ENCODE results near the gene TRIM69. TPM values are rescaled to one million over a fixed set of nuclear protein-coding genes. Genes with fewer than 3 reads are reported as not detected.

The TRIM69 gene
- total and polyA plus RNA-seq, 2 of the 8 experiments (the other 6 are each of a cell fraction or from before 2014, with no cell fraction given) = 4.3 to 6.2 TPM

DNA sequence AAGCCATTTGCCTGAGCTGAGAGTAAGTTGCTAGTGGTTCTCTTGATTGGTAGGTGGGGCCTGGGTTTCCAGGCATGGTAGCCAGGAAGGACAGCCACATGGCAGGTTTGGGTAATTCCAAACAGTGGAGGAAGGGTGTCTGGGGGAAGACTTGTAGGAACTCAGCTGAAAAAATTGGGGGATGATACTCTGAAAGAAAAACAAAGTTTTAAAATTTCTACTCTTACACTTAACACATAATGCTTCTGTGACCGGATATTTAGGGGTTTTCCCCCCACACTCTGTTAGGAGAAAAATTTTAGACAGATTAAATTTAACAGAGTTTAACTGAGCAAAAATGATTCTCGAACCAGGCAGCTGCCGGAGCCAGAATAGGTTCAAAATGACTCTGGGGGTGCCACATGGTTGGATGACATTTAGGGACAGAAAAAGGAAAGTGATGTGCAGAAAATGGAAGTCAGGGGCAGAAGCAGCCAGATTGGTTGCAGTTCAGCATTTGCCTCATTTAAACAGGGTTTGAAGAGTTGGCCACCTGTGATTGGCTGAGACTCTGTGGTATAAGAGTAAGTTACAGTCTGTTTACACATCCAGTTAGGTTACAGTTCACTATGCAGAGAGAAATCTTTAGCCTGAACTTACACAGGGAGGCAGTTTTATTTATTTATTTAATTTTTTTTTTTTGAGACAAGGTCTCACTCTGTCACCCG, 16.9 kb upstream of the TRIM69 start:
- Histone ChIP-seq H3K36me3 (ENCODE audit: control insufficient read depth in 2 of 4, insufficient read depth in 4 of 4, low read length in 3 of 4) (peaks cover 2 to 25% (median 18%) of the 10 kb centered on the region in 4 experiments; a peak in 6 of 8 replicates), H2BK15ac (ENCODE audit: low read length) (no peak overlapping the region), H3K14ac (ENCODE audit: insufficient read length) (no peak overlapping the region), H3K56ac (replicated peaks; ENCODE audit: insufficient read length, low read depth, low read length) (no peak overlapping the region), H2BK20ac (ENCODE audit: low read length) (no peak overlapping the region), H4K8ac (ENCODE audit: extremely low read depth, insufficient read depth, low read length) (no peak overlapping the region), H2BK12ac (ENCODE audit: low read depth, low read length) (no peak overlapping the region), H3K23ac (ENCODE audit: insufficient read length) (no peak overlapping the region), H3K27me3 (replicated peaks in 1 of 4; ENCODE audit: control insufficient read depth in 3 of 4, extremely low read depth in 1 of 4, insufficient read depth in 3 of 4, low read length in 3 of 4) (no peaks in the 10 kb centered on the region), H3K79me1 (ENCODE audit: low read depth, low read length) (no peaks in the 10 kb centered on the region), H3K18ac (ENCODE audit: extremely low read depth, low read length) (no peak overlapping the region), H2AK5ac (ENCODE audit: low read depth, low read length) (no peak overlapping the region), H3K4ac (replicated peaks; ENCODE audit: insufficient read length, low read depth, low read length) (no peak overlapping the region), H3K4me3 (ENCODE audit: extremely low read depth in 1 of 4, insufficient read depth in 2 of 4, low read depth in 3 of 4, low read length in 4 of 4) (no peak overlapping the region), H3K4me2 (ENCODE audit: insufficient read depth in 1 of 2, low read depth in 2 of 2, low read length in 2 of 2) (no peak overlapping the region), H3K27ac (ENCODE audit: low read depth, low read length) (no peak overlapping the region), H3K79me2 (ENCODE audit: control insufficient read depth in 1 of 2, insufficient read depth in 2 of 2, low read length in 2 of 2) (no peaks in the 10 kb centered on the region), H4K5ac (ENCODE audit: insufficient read length, low read depth, low read length) (no peak overlapping the region), H3K9ac (replicated peaks in 1 of 4; ENCODE audit: extremely low read depth in 1 of 4, low read depth in 3 of 4, low read length in 3 of 4) (no peak overlapping the region), H3K23me2 (ENCODE audit: low read depth, low read length) (no peaks in the 10 kb centered on the region), H3K4me1 (replicated peaks in 1 of 4; ENCODE audit: control insufficient read depth in 3 of 4, insufficient read depth in 4 of 4, low read length in 3 of 4) (no peaks in the 10 kb centered on the region; a peak in 1 of 7 replicates), H3K9me3 (ENCODE audit: insufficient read depth in 2 of 2, low read depth in 1 of 2, low read length in 1 of 2) (no peaks in the 10 kb centered on the region), H2BK120ac (replicated peaks; ENCODE audit: low read depth, low read length) (no peak overlapping the region), H2BK5ac (ENCODE audit: low read depth, low read length) (no peak overlapping the region; the same call in 1 of the 2 replicates), H4K91ac (replicated peaks; ENCODE audit: insufficient read length, low read length) (no peak overlapping the region), H2AFZ (ENCODE audit: low read length) (no peak overlapping the region), H4K20me1 (replicated peaks in 1 of 2; ENCODE audit: control insufficient read depth in 1 of 2, insufficient read depth in 2 of 2, low read length in 2 of 2) (no peaks in the 10 kb centered on the region)
- ChIA-PET CTCF (ENCODE audit: partially characterized antibody) (interaction anchor here (1.4 kb wide), 1 partner anchor 19 kb away, joined by 3 read pairs; no protein-coding TSS in a partner anchor), POLR2A (ENCODE audit: partially characterized antibody) (interaction anchor here (0.6 to 0.7 kb wide), 2 partner anchors 10 to 304 kb away, joined by 3 read pairs; partner anchors contain the start of gene SORD)
- DNase-seq (ENCODE audit: low read depth in 1 of 2, low spot score in 2 of 2) = no peak
- 93% methylated on average over 4 of the region's 4 CpGs; no CpG with 5 or more reads in 1 of the 2 experiments for WGBS, 2 experiments (ENCODE audit: extremely low coverage in 1 of 2, insufficient coverage in 1 of 2, insufficient read length in 1 of 2, insufficient replicate concordance in 2 of 2, low coverage in 1 of 2, low lambda C conversion rate in 2 of 2, missing lambda C conversion rate in 1 of 2)
- no peak for FAIRE-seq
- TF ChIP-seq ASH2L (IDR thresholded peaks at IDR 0.05; ENCODE audit: low read length) (no peak), CBX8 (IDR thresholded peaks at IDR 0.05; ENCODE audit: borderline replicate concordance, low read depth, low read length) (no peak), CHD1 (IDR thresholded peaks at IDR 0.05; ENCODE audit: low read depth, low read length) (no peak), KDM4A (IDR thresholded peaks at IDR 0.05; ENCODE audit: low read depth, low read length, severe bottlenecking) (no peak), HDAC6 (IDR thresholded peaks at IDR 0.05; ENCODE audit: low read depth, low read length) (no peak), SP1 (IDR thresholded peaks at IDR 0.05; ENCODE audit: low read depth, low read length) (no peak), SRF (IDR thresholded peaks at IDR 0.05; ENCODE audit: low read depth, low read length) (no peak), SP4 (IDR thresholded peaks at IDR 0.05; ENCODE audit: low read length) (no peak), YY1 (IDR thresholded peaks at IDR 0.05; ENCODE audit: low read depth, low read length) (no peak), KDM1A (IDR thresholded peaks at IDR 0.05; ENCODE audit: borderline replicate concordance, low read length) (no peak), TBP (IDR thresholded peaks at IDR 0.05; ENCODE audit: low read depth, low read length) (no peak), EP300 (IDR thresholded peaks at IDR 0.05; ENCODE audit: borderline replicate concordance in 1 of 2, low read depth in 2 of 2, low read length in 2 of 2) (no peak), CREB1 (IDR thresholded peaks at IDR 0.05) (no peak)
- TF ChIP-seq, protein P1, sequence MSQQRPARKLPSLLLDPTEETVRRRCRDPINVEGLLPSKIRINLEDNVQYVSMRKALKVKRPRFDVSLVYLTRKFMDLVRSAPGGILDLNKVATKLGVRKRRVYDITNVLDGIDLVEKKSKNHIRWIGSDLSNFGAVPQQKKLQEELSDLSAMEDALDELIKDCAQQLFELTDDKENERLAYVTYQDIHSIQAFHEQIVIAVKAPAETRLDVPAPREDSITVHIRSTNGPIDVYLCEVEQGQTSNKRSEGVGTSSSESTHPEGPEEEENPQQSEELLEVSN (IDR thresholded peaks at IDR 0.05) = no peak

All from H1 (cell line).